ENCODE measurements around the gene TBC1D9. TPM values are rescaled to one million over a fixed set of nuclear protein-coding genes. Genes with fewer than 3 reads are reported as not detected.

The TBC1D9 gene
- total and polyA plus RNA-seq, 10 of the 15 experiments (the other 5 are each of a cell fraction or from before 2014, with no cell fraction given) = 0.87 to 14.9 (median 7.1) TPM

DNA sequence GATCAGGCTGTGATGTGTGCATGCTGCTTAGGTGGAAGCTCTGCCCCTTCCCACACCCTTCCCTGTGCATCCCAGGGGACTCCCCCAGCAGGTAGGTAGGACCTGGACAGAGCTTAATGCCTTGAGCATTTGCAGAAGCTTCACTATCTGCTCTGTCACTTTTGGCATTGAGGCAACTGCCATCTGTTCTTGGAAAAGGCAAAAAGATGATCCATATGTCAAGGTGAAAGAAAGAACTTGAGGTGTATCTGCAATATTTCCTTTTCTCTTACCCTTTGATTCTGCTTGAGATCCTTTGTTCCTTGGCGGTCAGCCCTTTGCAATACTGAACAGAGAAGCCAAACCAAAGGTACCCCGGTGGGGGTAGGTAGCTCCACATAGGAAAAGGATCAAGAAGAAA is 37.1 kb upstream of the TBC1D9 start (continued):
- TF ChIP-seq, protein P1, sequence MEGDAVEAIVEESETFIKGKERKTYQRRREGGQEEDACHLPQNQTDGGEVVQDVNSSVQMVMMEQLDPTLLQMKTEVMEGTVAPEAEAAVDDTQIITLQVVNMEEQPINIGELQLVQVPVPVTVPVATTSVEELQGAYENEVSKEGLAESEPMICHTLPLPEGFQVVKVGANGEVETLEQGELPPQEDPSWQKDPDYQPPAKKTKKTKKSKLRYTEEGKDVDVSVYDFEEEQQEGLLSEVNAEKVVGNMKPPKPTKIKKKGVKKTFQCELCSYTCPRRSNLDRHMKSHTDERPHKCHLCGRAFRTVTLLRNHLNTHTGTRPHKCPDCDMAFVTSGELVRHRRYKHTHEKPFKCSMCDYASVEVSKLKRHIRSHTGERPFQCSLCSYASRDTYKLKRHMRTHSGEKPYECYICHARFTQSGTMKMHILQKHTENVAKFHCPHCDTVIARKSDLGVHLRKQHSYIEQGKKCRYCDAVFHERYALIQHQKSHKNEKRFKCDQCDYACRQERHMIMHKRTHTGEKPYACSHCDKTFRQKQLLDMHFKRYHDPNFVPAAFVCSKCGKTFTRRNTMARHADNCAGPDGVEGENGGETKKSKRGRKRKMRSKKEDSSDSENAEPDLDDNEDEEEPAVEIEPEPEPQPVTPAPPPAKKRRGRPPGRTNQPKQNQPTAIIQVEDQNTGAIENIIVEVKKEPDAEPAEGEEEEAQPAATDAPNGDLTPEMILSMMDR (IDR thresholded peaks at IDR 0.05 in 2 of 3, conservative IDR thresholded peaks at IDR 0.05 in 1 of 3; ENCODE audit: control insufficient read depth in 2 of 3, extremely low read depth in 1 of 3, insufficient read depth in 1 of 3, low read depth in 3 of 3, low read length in 3 of 3) = no peak
- TF ChIP-seq, protein P2, sequence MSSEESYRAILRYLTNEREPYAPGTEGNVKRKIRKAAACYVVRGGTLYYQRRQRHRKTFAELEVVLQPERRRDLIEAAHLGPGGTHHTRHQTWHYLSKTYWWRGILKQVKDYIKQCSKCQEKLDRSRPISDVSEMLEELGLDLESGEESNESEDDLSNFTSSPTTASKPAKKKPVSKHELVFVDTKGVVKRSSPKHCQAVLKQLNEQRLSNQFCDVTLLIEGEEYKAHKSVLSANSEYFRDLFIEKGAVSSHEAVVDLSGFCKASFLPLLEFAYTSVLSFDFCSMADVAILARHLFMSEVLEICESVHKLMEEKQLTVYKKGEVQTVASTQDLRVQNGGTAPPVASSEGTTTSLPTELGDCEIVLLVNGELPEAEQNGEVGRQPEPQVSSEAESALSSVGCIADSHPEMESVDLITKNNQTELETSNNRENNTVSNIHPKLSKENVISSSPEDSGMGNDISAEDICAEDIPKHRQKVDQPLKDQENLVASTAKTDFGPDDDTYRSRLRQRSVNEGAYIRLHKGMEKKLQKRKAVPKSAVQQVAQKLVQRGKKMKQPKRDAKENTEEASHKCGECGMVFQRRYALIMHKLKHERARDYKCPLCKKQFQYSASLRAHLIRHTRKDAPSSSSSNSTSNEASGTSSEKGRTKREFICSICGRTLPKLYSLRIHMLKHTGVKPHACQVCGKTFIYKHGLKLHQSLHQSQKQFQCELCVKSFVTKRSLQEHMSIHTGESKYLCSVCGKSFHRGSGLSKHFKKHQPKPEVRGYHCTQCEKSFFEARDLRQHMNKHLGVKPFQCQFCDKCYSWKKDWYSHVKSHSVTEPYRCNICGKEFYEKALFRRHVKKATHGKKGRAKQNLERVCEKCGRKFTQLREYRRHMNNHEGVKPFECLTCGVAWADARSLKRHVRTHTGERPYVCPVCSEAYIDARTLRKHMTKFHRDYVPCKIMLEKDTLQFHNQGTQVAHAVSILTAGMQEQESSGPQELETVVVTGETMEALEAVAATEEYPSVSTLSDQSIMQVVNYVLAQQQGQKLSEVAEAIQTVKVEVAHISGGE (CRISPR knock-in tag; IDR thresholded peaks at IDR 0.05) = no peak
- TF ChIP-seq CHD2 (IDR thresholded peaks at IDR 0.05; ENCODE audit: borderline replicate concordance, low read depth, low read length) (no peak), YY1 (IDR thresholded peaks at IDR 0.05; ENCODE audit: low read depth, low read length) (no peak)

DNA sequence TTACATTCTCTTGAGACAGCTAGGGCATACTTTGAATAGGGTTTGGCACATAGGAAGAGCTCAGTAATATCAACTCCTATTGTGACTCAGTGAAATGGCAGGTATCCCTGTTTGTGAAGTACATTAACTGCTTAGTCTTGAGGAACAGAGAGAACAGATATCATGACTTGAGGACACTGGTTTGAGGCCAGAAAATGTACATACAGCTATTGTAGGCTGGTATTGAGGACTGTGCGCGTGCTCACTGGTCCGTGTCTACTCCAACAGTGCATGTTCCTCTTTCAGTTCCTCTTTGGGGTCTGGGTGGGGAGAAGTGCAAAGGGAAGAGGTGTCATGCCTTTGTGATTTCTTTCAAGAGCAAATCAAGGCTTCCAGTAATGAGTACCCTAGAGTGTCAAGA is 34.6 kb upstream of the TBC1D9 start:
- no peaks in the 10 kb centered on the region for H3K36me3 ChIP-seq (ENCODE audit: control insufficient read depth in 2 of 2, insufficient read depth in 2 of 2, low read length in 1 of 2)
- peak overlapping the region; percentile 76 for H3K4me2 ChIP-seq (ENCODE audit: control insufficient read depth, insufficient read depth)
- intact Hi-C loops (cut with micrococcal nuclease; ENCODE audit: unreplicated experiment) (loop anchor here (2.0 kb wide), 3 partner anchors 16 to 60 kb away; partner anchors contain the start of gene TBC1D9), in situ Hi-C loops (cut with MboI) (no loop called here)
- no peak overlapping the region for H2AFZ ChIP-seq (ENCODE audit: control insufficient read depth, low read depth, low read length)
- no peak overlapping the region for H3K9ac ChIP-seq (ENCODE audit: control insufficient read depth, insufficient read depth, low read length)
- 0% methylated on average over 3 of the region's 3 CpGs for WGBS (ENCODE audit: insufficient coverage, insufficient replicate concordance, low lambda C conversion rate, missing lambda C conversion rate)
- H3K27me3 ChIP-seq (replicated peaks in 1 of 2; ENCODE audit: control insufficient read depth in 2 of 2, insufficient read depth in 2 of 2, low read length in 1 of 2) = no peaks in the 10 kb centered on the region
- BruUV-seq (replicated peaks) = no TSS peak
- ChIA-PET SMC1A (ENCODE audit: uncharacterized antibody, unreplicated experiment) (interaction anchor here (0.8 to 1.2 kb wide), 6 partner anchors 9 to 36 kb away, joined by 3 to 5 read pairs (median 4); no protein-coding TSS in a partner anchor), RAD21 (ENCODE audit: unreplicated experiment) (interaction anchor here (1.6 to 2.1 kb wide), 2 partner anchors 10 to 16 kb away, joined by 5 read pairs; no protein-coding TSS in a partner anchor), POLR2A (no interaction called here), CTCF (interaction anchor here (0.6 kb wide), 1 partner anchor 59 kb away, joined by 3 read pairs; no protein-coding TSS in a partner anchor)
- FAIRE-seq (no peak), ATAC-seq (peak; percentile 94), DNase-seq (ENCODE audit: low read depth, low spot score) (peak; percentile 86)
- no peaks in the 10 kb centered on the region for H3K79me2 ChIP-seq (ENCODE audit: control insufficient read depth, insufficient read depth, low read length)
- H4K20me1 ChIP-seq (ENCODE audit: control insufficient read depth, insufficient read depth) = no peaks in the 10 kb centered on the region
- peaks cover 2% of the 10 kb centered on the region; the same call in 2 of the 3 replicates for H3K9me3 ChIP-seq (replicated peaks; ENCODE audit: control insufficient read depth, insufficient read depth, low read length)
- peaks cover 29% of the 10 kb centered on the region for H3K4me1 ChIP-seq (ENCODE audit: control insufficient read depth, insufficient read depth, low read length)
- H3K27ac ChIP-seq (ENCODE audit: control insufficient read depth, insufficient read depth) = peak overlapping the region; percentile 62
- no peak overlapping the region for H3K4me3 ChIP-seq
- TF ChIP-seq MEF2A (IDR thresholded peaks at IDR 0.05; ENCODE audit: insufficient read depth, low read depth, low read length) (0 out of 2 replicates have a peak, but pooled peaks have one; percentile 34), EZH2 (IDR thresholded peaks at IDR 0.05; ENCODE audit: borderline replicate concordance, control insufficient read depth, low read depth, low read length) (no peak), BACH1 (IDR thresholded peaks at IDR 0.05; ENCODE audit: borderline replicate concordance) (peak; percentile 59; the same call in 1 of the 2 replicates), ESRRA (IDR thresholded peaks at IDR 0.05; ENCODE audit: low read length) (no peak), SUPT20H (IDR thresholded peaks at IDR 0.05; ENCODE audit: borderline replicate concordance, control insufficient read depth, low read depth, low read length) (no peak), POLR2A (IDR thresholded peaks at IDR 0.05; ENCODE audit: low read depth, low read length) (no peak), NFIC (IDR thresholded peaks at IDR 0.05; ENCODE audit: low read depth, low read length) (peak; percentile 88), SIN3A (IDR thresholded peaks at IDR 0.05; ENCODE audit: low read depth, low read length) (no peak), ZZZ3 (IDR thresholded peaks at IDR 0.05; ENCODE audit: control insufficient read depth, insufficient read length, low read depth) (no peak)
- TF ChIP-seq, protein P3, sequence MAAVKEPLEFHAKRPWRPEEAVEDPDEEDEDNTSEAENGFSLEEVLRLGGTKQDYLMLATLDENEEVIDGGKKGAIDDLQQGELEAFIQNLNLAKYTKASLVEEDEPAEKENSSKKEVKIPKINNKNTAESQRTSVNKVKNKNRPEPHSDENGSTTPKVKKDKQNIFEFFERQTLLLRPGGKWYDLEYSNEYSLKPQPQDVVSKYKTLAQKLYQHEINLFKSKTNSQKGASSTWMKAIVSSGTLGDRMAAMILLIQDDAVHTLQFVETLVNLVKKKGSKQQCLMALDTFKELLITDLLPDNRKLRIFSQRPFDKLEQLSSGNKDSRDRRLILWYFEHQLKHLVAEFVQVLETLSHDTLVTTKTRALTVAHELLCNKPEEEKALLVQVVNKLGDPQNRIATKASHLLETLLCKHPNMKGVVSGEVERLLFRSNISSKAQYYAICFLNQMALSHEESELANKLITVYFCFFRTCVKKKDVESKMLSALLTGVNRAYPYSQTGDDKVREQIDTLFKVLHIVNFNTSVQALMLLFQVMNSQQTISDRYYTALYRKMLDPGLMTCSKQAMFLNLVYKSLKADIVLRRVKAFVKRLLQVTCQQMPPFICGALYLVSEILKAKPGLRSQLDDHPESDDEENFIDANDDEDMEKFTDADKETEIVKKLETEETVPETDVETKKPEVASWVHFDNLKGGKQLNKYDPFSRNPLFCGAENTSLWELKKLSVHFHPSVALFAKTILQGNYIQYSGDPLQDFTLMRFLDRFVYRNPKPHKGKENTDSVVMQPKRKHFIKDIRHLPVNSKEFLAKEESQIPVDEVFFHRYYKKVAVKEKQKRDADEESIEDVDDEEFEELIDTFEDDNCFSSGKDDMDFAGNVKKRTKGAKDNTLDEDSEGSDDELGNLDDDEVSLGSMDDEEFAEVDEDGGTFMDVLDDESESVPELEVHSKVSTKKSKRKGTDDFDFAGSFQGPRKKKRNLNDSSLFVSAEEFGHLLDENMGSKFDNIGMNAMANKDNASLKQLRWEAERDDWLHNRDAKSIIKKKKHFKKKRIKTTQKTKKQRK (IDR thresholded peaks at IDR 0.05; ENCODE audit: low read depth, low read length) = no peak
